HG02870 (cell line): Measurements from ENCODE around the gene GORASP2.
"Not testable (repeated sequence)": the region's sequence is repeated elsewhere in the genome, so short reads cannot be mapped to it uniquely, and the experiment has no call there.

Experiments
- ATAC-seq: cut with Tn5 transposase; IDR thresholded peaks from one replicate; pipeline ENCODE4 v1.9.1; 2021; ENCODE audit warnings: mild to moderate bottlenecking, moderate library complexity; ENCODE audit not compliant: unreplicated experiment

The GORASP2 gene

DNA sequence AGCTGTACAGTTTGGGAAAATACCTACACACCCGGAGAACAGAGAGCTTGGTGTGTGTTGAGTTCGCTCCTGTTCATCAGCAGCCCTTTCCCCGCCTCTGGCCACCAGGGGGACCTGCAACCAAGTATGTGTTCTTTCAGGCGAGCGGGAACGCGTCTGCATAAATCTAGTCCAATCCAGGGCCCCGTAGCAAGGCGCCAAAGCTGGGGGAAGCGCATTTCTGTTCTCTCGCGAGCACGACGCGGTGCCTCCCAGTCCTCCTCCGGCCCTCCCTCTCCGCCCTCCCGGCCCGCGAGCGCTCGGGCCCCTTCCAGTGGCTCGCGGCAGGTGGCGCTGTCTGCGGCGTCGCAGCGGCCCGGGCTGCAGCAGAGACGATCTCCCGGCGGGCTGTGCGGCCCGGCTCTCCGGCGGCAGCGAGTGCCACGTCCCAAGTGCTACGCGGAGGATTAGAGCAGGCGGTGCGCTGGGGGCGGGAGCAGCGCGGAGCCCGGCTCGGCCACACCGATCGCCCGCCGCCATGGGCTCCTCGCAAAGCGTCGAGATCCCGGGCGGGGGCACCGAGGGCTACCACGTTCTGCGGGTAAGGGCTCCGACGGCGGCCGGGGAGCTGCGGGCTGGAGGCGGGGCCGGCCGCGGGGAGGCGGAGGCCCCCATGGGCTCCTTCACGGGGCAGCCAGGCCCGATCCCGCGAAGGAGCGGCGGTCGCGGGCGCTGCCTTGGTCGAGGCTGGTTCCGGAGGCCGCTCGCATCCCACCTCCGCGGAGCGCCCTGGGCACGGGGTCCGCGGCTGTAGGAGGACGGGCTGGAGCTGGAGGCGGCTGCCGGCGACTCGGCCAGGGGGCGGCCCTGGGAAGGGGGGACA is at the start of gene GORASP2:
TSS of gene GORASP2 (plus strand) at position 430 of the 862 bp plus-strand sequence. CDS start at position 518, 88 bp downstream.
- ATAC-seq = peak; percentile 92

DNA sequence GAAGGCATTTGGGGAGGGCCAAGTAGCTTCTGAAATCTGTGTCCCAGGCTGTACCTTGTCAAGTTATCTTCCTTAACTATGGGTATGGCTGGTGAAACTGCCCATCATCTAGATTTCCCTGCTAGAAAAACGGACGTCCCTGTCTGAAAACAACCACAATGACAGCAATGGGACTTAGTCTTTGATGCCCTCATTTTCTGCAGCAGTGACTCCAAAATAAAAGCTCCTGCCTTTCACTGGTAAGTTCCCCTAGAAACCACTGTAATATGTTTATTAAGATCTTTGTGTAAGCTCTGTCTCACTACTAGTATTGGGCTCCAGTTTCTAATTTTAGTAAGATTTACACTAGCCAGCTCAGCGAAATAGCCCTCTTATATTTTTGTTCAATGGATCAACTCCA is 47.2 kb upstream of the GORASP2 start:
- ATAC-seq = no peak

DNA sequence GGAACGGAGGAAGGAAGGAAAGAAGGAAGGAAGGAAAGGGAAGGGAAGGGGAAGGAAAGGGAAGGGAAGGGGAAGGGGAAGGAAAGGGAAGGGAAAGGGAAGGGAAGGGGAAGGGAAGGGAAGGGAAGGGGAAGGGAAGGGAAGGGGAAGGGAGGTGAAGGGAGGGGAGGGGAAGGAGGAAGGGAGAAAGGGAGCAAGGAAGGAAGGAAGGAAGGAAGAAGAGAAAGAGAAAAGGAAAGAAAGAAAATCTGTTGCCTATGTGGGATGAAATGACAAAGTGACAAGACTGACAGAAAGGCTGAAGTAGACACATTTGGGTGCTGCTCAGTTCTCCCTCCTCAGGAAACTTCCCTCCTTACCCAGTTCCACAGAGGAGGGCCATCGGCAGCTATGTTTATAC is 46.3 kb upstream of the GORASP2 start:
- ATAC-seq = no peak

DNA sequence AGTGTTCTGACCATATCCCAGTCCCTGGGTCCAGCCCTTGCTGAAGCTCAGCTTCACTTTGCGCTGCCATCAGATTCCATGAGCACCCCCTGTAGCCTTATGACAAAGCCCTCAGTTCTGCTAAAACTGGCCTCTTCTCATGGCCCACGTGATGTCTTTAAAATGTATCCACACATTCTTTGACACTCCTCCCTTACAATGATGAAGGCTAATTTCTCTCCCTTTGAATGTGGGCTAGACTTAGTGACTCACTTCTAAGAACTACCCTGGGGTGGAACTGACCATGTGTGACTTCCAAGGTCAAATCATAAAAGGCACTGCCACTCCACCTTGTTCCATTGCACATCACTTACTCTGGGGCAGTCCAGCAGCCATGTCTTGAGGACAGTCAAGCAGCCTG is 45.4 kb upstream of the GORASP2 start:
- no peak for ATAC-seq

DNA sequence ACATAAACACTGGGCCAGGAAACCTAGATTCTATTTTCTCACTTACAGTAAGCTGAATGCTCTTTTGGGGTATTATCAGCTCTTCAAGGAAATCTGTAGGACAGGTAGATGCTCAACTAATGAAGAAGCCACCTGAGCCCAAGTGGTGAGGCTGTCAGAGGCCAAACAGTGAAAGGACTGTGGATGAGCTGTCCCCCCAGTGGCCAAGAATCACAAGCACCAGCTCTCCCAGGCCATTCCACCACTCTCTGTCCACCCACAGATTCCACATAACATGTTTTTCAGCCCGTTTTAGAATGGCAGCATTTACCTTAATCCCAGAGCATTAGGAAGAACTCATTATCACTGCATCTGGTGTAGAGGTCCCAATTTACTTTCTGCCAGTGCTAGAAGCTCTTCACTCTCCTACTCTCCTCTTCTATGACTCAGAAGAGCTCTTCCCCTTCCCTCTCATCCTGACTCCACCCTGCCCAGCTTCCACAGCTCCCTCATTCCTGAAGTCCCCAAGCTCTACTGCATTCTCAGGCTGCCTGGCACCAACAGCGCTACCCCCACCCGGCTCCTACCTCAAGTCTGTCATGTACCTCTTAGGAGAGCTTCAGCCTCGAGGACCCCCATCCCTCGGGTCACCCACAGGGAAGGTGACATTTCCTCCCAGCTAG is 43.8 kb upstream of the GORASP2 start:
- ATAC-seq = no peak

DNA sequence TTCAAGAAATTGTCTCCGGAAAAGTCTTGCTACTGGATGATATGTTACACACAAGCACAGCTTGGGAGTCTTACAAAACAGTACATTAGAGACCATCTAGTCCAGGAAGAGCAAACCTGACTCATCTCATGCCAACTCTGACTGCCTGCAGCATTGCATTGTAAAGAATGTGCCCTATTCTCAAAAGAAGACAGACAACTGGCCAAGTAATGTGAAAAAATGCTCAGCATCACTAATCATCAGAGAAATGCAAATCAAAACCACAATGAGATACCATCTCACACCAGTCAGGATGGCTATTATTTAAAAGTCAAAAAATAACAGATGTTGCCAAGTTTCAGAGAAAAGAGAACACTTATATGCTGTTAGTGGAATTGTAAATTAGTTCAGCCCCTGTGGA is 42.7 kb upstream of the GORASP2 start:
- ATAC-seq = no peak

DNA sequence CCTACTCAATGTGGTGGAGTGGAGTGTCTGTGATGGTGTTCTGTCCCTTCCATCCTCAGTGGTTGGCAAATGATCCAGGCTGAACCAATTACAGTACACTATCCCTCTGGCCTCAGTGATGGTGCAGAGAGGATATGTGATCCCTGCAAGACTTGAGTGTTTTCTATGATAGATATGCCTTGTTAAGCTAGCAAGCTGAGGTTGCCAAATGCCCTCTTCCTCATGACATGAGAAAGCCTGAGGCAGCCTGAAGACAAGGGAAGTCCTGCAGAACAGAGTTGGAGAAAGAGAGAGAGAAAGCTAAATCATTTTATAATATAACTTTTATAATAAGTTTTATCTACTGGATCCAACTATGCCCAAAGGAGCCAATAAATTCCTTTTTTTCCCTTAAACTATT is 41.6 kb upstream of the GORASP2 start:
- ATAC-seq = no peak

DNA sequence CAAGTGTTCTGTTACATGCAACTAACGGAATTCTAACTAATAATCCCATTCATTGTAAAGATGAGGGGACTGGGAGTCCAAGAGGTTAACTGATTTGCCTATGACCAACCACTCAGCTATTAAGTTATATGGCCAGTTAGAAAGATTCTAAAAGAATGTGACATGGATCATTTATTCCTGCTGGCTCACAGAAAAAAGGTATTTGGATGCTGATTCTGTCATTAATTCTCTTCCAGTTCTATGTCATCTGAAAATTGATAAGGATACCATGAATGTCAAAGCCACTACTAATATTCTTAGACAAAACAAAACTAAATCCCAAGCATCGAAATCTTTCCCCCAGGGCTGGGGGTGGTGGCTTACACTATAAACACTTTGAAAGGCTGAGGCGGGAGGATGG is 41.2 kb upstream of the GORASP2 start:
- ATAC-seq = no peak

DNA sequence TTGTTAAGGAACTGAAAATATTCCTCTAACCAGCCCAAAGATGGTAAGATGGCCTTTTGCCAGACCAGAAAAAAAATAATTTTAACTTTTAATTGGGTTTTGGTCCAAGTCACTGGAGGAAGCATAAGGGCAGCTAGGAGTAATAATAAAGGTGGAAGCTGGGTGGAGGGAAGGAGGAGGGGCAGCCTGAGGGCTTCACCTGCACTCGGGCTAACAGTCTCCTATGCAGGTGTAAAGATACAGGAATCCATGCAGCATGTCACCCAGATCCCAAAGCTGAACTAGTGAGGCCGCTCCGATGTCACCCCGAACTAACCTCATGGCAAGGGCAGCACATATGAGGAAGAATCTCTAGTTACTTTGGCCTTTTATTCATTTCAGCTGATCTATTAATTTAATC is 37.2 kb upstream of the GORASP2 start:
- no peak for ATAC-seq

DNA sequence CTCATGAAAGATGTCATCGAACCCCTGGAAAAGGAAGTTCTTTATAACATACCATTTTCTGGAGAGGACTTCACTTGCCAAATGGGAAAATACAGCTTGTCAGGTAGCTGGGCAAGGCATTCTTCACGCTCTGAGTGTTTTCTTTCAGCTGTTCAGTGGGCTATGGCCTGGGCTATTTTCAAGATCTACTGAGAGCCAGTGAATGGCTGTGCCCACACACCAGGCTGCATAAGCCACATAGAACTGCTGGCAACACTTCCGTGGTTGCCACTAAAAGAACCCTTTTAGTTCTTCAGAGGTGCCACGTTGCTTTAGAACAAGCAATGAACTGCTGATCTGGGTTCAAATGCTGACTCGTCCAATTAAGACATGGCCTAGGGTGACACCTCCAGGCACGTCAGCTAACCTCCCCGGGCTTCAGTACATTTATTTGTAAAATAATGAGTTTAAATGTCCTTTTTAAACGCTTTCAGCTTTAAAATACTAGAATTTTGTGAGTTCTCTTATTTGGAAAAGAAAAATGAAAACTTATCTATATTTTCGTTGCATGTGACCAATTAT is 36.6 kb upstream of the GORASP2 start:
- no peak for ATAC-seq

DNA sequence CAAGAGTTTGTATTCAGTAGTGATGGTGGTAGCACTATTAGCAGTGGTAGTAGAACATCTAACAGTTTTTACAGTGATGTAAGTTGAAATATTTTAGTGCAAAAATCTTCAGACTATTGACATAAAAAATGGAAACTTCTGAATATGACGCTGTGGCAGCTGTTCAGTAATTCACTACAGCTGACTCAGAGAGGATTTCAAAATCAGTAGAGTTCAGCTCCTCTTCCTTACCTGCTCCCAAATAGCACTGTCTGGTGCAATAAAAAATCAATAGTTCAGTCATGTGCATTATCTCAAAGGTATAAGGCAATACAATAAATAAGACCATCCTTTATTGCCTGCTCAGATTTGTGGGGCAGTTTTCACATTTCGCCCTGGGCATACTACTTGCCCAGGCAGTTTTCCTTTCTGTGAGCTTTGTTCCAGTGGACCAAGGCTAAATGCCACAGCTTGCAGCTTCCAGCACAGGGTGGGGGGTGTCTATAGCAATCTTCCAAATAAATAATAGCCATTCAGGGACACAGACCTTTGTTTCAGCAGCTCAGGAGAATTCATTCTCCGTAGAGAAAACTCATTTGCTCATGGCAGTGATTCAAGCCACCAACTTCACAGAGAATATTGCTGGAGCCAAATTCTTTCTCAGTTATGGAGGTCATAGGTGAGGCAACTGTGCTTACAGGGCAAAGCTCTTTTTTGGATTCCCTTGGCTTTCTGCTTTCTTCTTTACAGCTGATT is 33.9 kb upstream of the GORASP2 start:
- ATAC-seq = no peak

DNA sequence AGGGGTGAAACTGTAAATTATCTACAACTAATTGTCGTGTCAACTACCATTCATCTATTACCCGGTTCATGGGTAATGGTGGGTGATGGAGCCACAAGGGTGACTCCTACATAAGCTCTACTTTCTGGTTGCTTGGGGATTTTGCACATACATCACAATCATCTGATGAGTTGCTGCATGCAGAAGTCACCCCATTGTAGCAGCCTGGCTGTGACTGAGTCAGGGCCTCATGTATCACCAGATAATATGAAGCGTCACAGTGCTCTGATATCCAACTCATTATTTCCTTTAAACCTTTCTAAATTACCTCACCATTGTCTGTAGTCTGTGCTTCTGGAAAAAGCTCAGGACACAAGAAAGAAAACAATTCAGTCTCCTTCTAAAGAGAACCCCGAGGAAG is 32.4 kb upstream of the GORASP2 start:
- ATAC-seq = no peak

DNA sequence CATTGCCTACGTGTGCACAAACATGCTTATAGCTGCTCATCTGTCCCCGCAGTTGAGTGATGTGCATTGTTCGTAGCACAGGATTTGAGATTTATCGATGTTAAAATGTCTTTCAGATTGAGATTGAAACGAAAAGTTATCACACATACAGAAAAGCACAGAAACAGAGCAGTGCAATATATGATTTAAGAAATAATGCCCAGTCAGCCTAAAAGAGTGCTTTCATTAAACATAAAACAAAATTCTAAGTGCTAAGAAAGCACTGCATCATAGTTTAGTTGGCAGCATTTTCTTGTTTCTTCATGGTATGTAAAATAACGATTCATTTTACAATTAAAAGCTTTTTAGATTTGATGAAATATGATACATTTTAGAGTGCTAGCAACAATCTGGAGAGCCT is 31.9 kb upstream of the GORASP2 start:
- ATAC-seq = no peak

DNA sequence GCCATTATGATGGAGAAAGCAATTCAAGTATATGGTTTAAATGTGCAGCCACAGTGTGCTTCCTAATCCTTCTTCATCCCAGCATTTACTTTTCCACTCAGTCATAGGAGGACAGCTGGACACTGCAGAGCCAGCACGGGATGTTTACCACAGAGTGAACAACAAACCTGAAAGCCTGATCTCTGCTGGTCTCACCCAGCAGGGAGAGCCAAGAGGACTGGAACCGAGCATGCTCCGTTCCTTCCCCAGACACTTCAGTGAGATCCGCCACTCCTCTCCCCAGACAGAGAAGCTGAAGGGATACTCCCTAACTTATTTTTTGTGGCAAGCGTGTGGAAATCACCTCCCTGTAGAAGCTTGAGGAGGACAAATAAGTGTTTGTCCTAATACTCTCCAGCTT is 23.2 kb upstream of the GORASP2 start:
- ATAC-seq = no peak

DNA sequence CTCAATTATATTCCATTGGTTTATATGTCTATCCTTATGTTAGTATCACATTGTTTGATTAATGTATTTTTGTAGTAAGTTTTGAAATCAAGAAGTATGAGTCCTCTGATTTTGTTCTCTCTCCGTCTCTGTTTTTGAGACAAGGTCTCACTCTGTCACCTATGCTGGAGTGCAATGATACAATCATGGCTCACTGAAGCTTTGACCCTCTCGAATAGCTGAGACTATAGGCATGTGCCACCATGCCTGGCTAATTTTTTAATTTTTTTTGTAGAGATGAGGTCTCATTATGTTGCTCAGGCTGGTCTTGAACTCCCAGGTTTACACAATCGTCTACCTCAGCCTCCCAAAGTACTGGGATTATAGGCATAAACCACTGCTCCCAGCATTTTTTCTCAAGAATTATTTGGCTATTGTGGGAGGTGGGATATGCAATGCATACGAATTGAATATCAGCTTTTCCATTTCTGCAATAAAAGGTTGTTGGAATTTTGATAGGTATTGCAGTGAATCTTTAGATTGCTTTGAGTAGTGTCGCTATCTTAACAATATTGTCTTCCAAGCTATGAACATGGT is 17.7 kb upstream of the GORASP2 start:
- ATAC-seq = no peak

DNA sequence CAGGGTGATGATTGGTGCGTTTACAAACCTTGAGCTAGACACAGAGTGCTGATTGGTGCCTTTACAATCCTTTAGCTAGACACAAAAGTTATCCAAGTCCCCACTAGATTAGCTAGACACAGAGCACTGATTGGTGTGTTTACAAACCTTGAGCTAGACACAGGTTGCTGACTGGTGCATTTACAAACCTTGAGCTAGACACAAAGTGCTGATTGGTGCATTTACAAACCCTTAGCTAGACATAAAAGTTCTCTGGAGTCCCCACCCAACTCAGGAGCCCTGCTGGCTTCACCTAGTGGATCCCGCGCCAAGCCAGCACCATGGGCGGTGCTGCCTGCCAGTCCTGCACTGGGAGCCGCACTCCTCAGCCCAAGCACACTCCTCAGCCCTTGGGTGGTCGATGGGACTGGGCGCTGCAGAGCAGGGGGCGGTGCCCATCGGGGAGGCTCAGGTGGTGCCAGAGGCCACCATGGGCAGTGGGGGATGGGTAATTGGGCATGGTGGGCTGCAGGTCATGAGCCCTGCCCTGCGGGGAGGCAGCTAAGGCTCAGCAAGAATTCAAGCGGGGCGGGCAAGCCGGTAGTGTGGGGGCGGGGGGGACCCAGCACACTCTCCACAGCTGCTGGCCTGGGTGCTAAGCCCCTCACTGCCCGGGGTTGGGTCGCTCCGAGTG is 13.9 kb upstream of the GORASP2 start:
- not testable (repeated sequence) for ATAC-seq

DNA sequence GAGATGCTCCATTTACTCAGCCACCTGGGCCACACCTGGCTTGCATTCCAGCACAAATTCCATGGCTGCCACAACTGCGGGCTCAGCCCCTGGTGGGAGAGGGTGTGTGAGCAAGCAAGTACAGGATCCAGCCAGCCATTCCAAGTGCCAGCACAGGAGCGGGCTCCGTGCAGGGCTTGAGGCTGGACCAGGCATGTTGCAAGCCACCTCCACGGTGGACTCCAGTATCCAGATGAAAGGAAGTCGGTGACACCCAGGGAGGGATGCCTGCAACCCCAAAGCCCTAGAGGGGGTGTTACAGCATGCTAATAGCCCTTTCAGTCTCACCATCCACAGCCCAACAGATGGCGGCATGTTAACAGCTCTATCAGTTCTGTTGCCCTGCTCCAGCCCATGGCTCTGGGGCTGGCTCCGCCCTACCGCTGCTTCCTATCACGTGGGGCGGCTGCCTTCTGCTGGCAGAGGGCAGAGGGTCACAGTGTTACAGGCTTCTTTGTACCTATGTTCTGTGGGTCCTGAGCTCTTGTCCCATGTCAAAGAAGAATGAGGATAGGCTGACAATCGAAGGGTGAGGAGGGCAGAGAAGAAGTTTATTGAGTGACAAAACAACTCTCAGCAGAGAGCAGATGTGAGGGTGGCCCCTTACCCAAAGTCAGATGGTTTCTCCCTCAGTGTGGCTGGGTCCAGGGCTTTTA is 11.7 kb upstream of the GORASP2 start:
- no peak for ATAC-seq

DNA sequence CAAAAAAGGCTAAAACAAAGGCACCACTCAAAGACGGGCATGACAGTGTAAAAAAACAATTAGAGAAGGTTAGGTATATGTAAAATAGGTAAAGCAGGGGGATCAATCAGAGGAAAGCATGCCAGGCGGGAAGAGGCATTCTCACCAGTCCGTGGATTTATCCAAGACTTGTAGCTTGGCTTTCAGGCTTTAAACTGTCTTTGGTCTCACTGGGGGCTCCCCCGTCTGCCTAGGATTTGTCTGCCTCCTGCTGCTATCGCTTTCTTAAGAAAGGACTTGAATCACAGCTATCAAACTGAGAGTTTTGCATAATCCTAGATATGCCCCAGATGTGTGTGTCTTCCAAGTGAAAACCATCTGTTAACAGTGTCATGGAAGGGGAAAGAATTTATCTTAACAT is 11.1 kb upstream of the GORASP2 start:
- ATAC-seq = no peak

DNA sequence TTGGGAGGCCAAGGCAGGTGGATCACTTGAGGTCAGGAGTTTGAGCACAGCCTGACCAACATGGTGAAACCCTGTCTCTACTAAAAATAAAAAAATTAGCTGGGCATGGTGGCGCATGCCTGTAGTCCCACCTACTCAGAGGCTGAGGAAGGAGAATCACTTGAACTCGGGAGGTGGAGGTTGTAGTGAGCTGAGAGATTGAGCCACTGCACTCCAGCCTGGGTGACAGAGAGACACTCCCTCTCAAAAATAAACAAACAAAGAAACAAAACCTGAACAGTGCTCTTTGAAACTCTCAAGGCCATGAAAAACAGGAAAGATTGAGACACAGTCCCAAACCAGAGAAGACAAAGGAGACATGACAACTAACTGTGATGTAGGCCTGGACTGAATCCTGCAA is 7.2 kb upstream of the GORASP2 start:
- not testable (repeated sequence) for ATAC-seq
